H1 (cell line): Measurements from ENCODE around the gene FAS. TPM values are rescaled to one million over a fixed set of nuclear protein-coding genes. Genes with fewer than 3 reads are reported as not detected.

Source experiments
- ATF2 ChIP-seq: IDR thresholded peaks from 2 replicates; pipeline ENCODE4 v1.6.1; 2012; ENCODE audit warnings: low read length, inconsistent platforms
- CHD1 ChIP-seq: IDR thresholded peaks from 2 replicates; pipeline ENCODE4 v1.6.1; 2012; ENCODE audit warnings: low read depth, low read length, improper control_type of control experiment
- CHD7 ChIP-seq: fragments of 300-600 bp; sonication (generic); IDR thresholded peaks from 2 replicates; pipeline ENCODE4 v1.7.1; 2012; ENCODE audit warnings: low read length, moderate library complexity, mild to moderate bottlenecking, inconsistent platforms; ENCODE audit not compliant: insufficient replicate concordance
- E2F6 ChIP-seq: IDR thresholded peaks from 2 replicates; pipeline ENCODE4 v1.6.1; 2012; ENCODE audit warnings: inconsistent platforms
- POU5F1 ChIP-seq: IDR thresholded peaks from 2 replicates; pipeline ENCODE4 v1.6.1; 2011; ENCODE audit warnings: low read depth, mild to moderate bottlenecking, low read length, moderate library complexity
- TEAD4 ChIP-seq: IDR thresholded peaks from 2 replicates; pipeline ENCODE4 v1.6.1; 2012; ENCODE audit warnings: low read depth, low read length, inconsistent platforms, mixed read lengths
- ZNF274 ChIP-seq: IDR thresholded peaks from 2 replicates; pipeline ENCODE4 v1.7.0; 2012; ENCODE audit warnings: low read length, borderline replicate concordance; ENCODE audit errors: extremely low read depth
- polyA plus RNA-seq, 7 experiments: library from polyadenylated mRNA; depleted of rRNA in 3 of 7; stranded (reverse) in 5 of 7; unstranded in 2 of 7; fragments of >200 nt in 5 of 7; fragments of 200-250 nt in 2 of 7; gene quantifications; 1 replicate in 5 of 7; 2 replicates in 1 of 7; 4 replicates in 1 of 7; pipeline versions ENCODE4 v1.2.1 to v1.2.3, GENCODE V29; 2011 to 2013; ENCODE audit warnings: missing spikeins in 2 of 7, mixed read lengths in 2 of 7
- total RNA-seq: library from RNA; stranded (reverse); fragmentation: NEBNext Ultra II Directional; extraction: Animal tissue kit (Norgen Biotek cat#: 25700); gene quantifications from 2 replicates; pipeline ENCODE4 v1.2.1, GENCODE V29; 2021

FAS gene
- total and polyA plus RNA-seq, 2 of the 8 experiments (the other 6 are each of a cell fraction or from before 2014, with no cell fraction given) = 4.0 to 6.7 TPM

GRCh38 chr10:88974446-88975376, 15.9 kb upstream of the FAS start (continued):
- no peak for TF ChIP-seq E2F6
- no peak for TF ChIP-seq ATF2
- TF ChIP-seq POU5F1 = no peak
- TF ChIP-seq CHD7 = no peak
- TF ChIP-seq CHD1 = no peak
- TF ChIP-seq TEAD4 = no peak
- TF ChIP-seq ZNF274 = no peak
